GM23248 (cell line): Measurements from ENCODE around the gene KIF1B.

Experiments used
- EZH2 ChIP-seq: fragments of 200-600 bp; sonication (generic); IDR thresholded peaks from 2 replicates; pipeline ENCODE4 v1.6.1; 2018; ENCODE audit warnings: antibody characterized with exemption, mild to moderate bottlenecking; ENCODE audit not compliant: insufficient read depth, poor library complexity, severe bottlenecking
- EZH2phosphoT487 ChIP-seq: fragments of 200-600 bp; sonication (generic); IDR thresholded peaks from 2 replicates; pipeline ENCODE4 v1.6.1; 2018; ENCODE audit warnings: antibody characterized with exemption, moderate library complexity, mild to moderate bottlenecking, low read depth; ENCODE audit not compliant: insufficient read depth

GRCh38 chr1:10271869-10272268, 61.5 kb downstream of the KIF1B start:
- TF ChIP-seq EZH2 (no peak), EZH2phosphoT487 (no peak)
